ENCODE results near the gene LRIG2.

LRIG2 gene

GRCh38 chr1:113169591-113169990 is 96.6 kb downstream of the LRIG2 start:
- DNase-seq, result no peak

GRCh38 chr1:113170519-113170918 is 97.5 kb downstream of the LRIG2 start:
- no peak for DNase-seq

- no peak for DNase-seq
Measured at GRCh38 chr1:113178106-113178505, 105.1 kb downstream of the LRIG2 start.

- no peak for DNase-seq
Measured at GRCh38 chr1:113178522-113178921, 105.5 kb downstream of the LRIG2 start.

All from inflammatory macrophage (primary cell).